Lower lobe of right lung (tissue), 2 donors: Measurements from ENCODE around the gene UVRAG. TPM values are rescaled to one million over a fixed set of nuclear protein-coding genes. Genes with fewer than 3 reads are reported as not detected.

Experiments used
- ATAC-seq, 2 donors: fragments of 200-7000 bp; cut with Tn5 transposase; one replicate each; pipeline ENCODE4 v1.9.1; 2020 to 2022; ENCODE audit warnings: mild to moderate bottlenecking in 2 of 2, moderate library complexity in 2 of 2
- DNase-seq: peaks from one replicate; pipeline ENCODE4 v3.0.0-alpha.2; 2020
- H3K27ac ChIP-seq: fragments of 200-600 bp; one replicate; pipeline ENCODE4 v1.8.0; 2022
- H3K27me3 ChIP-seq: fragments of 200-600 bp; one replicate; pipeline ENCODE4 v1.8.0; 2022; ENCODE audit warnings: low read depth
- H3K36me3 ChIP-seq: fragments of 200-600 bp; one replicate; pipeline ENCODE4 v1.8.0; 2022; ENCODE audit warnings: mild to moderate bottlenecking
- H3K4me1 ChIP-seq: fragments of 200-600 bp; one replicate; pipeline ENCODE4 v1.8.0; 2022
- H3K4me3 ChIP-seq: fragments of 200-600 bp; one replicate; pipeline ENCODE4 v1.8.0; 2022; ENCODE audit warnings: mild to moderate bottlenecking
- H3K9me3 ChIP-seq: fragments of 200-600 bp; one replicate; pipeline ENCODE4 v1.8.0; 2022
- intact Hi-C: fragments of 100-400 bp; cut with DNase I; formaldehyde crosslinking; loops from one replicate; pipeline ENCODE4 v1.11.0; 2022
- total RNA-seq: library from RNA; stranded (reverse); fragmentation: NEBNext Ultra II Directional; extraction: Animal tissue kit (Norgen Biotek cat#: 25700); gene quantifications from one replicate; pipeline ENCODE4 v1.2.1, GENCODE V29; 2021
- TF ChIP-seq, protein P1 (sequence below): fragments of 200-600 bp; IDR thresholded peaks from one replicate; pipeline ENCODE4 v1.8.0; 2022; ENCODE audit warnings: antibody characterized with exemption, mild to moderate bottlenecking
- donor health status: DM: no; HTN: yes; CAD: no; lungs with severe emphysema.

Gene UVRAG
- total RNA-seq, 1 donor from 2014 or later, result 36.0 TPM

- no peaks in the 10 kb centered on the region for H3K9me3 ChIP-seq
- no peak overlapping the region for H3K4me3 ChIP-seq
- no peaks in the 10 kb centered on the region for H3K27me3 ChIP-seq
- DNase-seq (no peak), ATAC-seq (no peak)
- H3K36me3 ChIP-seq, result no peaks in the 10 kb centered on the region
- intact Hi-C loops, result no loop called here
- H3K4me1 ChIP-seq, result peaks cover 19% of the 10 kb centered on the region
- H3K27ac ChIP-seq, result no peak overlapping the region
- TF ChIP-seq, protein P1, sequence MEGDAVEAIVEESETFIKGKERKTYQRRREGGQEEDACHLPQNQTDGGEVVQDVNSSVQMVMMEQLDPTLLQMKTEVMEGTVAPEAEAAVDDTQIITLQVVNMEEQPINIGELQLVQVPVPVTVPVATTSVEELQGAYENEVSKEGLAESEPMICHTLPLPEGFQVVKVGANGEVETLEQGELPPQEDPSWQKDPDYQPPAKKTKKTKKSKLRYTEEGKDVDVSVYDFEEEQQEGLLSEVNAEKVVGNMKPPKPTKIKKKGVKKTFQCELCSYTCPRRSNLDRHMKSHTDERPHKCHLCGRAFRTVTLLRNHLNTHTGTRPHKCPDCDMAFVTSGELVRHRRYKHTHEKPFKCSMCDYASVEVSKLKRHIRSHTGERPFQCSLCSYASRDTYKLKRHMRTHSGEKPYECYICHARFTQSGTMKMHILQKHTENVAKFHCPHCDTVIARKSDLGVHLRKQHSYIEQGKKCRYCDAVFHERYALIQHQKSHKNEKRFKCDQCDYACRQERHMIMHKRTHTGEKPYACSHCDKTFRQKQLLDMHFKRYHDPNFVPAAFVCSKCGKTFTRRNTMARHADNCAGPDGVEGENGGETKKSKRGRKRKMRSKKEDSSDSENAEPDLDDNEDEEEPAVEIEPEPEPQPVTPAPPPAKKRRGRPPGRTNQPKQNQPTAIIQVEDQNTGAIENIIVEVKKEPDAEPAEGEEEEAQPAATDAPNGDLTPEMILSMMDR, result no peak
These were observed 130.9 kb downstream of the UVRAG start for GRCh38 chr11:75945947-75946346.

DNA sequence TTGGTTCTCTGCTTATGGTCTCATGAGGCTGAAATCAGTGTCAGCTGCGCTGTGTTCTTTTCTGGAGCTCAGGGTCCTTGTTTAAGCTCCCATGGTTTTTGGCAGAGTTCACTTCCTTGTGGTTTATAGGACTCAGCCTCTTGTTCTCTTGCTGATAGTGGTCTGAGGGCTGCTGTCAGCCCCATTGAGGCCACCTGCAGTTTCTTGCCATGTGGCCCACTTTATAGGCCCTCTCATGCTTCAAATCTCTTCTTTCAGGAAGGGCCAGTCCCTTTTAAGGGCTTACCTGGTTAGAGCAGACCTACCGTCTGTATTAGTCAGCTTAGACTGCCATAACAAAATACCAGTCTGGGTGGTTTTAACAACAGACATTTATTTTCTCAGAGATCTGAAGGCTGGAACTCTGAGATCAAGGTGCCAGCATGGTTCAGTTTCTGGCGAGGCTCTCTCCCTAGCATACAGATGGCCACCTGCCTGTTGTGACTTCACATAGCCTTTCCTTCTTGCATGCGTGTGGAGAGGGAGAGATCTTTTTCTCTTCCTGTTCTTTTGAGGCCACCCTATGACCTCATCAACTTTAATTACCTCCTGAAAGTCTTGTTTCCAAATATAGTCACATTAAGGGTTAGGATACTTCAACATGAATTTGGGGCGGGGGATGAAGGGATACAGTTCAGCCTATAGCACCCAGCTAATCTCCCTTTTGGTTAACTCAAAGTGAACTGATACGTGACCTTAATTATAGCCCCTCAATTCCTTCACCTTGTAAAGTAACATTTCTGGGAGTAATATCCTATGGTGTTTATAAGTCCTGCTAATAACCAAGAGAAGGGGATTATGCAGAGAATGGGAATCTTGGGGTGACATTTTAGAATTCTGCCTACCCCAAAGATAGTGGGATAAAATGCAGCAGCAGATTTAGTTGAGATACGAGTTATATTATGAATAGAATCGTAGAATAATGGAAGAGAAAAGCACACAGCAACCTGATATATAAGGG is 131.8 kb downstream of the UVRAG start:
- intact Hi-C loops, result no loop called here
- Histone ChIP-seq H3K27me3 (no peaks in the 10 kb centered on the region), H3K36me3 (no peaks in the 10 kb centered on the region), H3K9me3 (no peaks in the 10 kb centered on the region), H3K4me1 (peaks cover 19% of the 10 kb centered on the region), H3K4me3 (no peak overlapping the region), H3K27ac (no peak overlapping the region)
- TF ChIP-seq, protein P1, result no peak
- DNase-seq (no peak), ATAC-seq (peak in 1 of 2 donors; percentile 34)

DNA sequence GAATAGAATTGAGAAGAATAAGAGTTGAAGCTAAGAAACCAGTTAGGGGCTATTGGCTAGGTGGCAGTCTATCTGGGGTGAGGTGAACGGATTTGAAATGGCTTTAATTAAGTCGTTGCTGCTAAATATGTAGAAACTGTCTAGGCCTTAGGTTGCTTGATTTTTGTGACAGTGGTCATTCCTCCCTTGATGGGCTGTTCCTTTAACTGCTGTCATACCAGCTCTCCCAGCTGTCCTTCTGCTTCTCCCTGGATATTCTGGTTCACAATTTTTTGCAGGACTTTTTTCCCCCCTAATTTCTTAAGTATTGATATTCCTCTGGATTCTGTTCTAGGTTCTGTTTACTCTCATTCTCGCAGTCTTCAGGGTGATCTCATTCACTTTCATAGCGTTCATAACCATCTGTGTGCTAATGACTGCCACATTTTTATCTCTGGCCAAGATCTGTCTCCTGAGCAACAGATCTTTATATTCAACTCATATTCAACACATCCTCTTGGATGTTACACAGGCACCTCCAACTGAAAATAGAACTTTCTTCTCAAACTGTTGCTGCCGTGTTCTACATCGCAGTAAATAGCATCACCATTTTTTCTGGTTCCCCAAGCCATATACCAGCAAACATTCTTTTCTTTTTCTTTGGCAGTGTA is 134.1 kb downstream of the UVRAG start:
- ATAC-seq, result no peak
- intact Hi-C loops, result no loop called here
- H3K36me3 ChIP-seq, result no peaks in the 10 kb centered on the region
- no peak overlapping the region for H3K4me3 ChIP-seq
- H3K27me3 ChIP-seq, result no peaks in the 10 kb centered on the region
- no peak for DNase-seq
- no peaks in the 10 kb centered on the region for H3K9me3 ChIP-seq
- TF ChIP-seq, protein P1, result no peak
- peaks cover 19% of the 10 kb centered on the region for H3K4me1 ChIP-seq
- H3K27ac ChIP-seq, result no peak overlapping the region

GRCh38 chr11:75950141-75950540 is 135.1 kb downstream of the UVRAG start:
- H3K27ac ChIP-seq, result no peak overlapping the region
- DNase-seq, result no peak
- no peaks in the 10 kb centered on the region for H3K9me3 ChIP-seq
- intact Hi-C loops, result no loop called here
- no peaks in the 10 kb centered on the region for H3K27me3 ChIP-seq
- H3K4me1 ChIP-seq, result peaks cover 19% of the 10 kb centered on the region
- TF ChIP-seq, protein P1, result no peak
- no peak for ATAC-seq
- H3K4me3 ChIP-seq, result no peak overlapping the region
- H3K36me3 ChIP-seq, result no peaks in the 10 kb centered on the region

GRCh38 chr11:75954039-75954438 is 139.0 kb downstream of the UVRAG start:
- DNase-seq (no peak), ATAC-seq (no peak)
- intact Hi-C loops, result no loop called here
- Histone ChIP-seq H3K36me3 (no peaks in the 10 kb centered on the region), H3K4me3 (no peak overlapping the region), H3K27me3 (no peaks in the 10 kb centered on the region), H3K4me1 (no peaks in the 10 kb centered on the region), H3K9me3 (no peaks in the 10 kb centered on the region), H3K27ac (no peak overlapping the region)
- TF ChIP-seq, protein P1, result no peak
